SK-N-SH (cell line): ENCODE results near the gene IRF9. TPM values are rescaled to one million over a fixed set of nuclear protein-coding genes. Genes with fewer than 3 reads are reported as not detected.

Experiments
- CTCF ChIA-PET: fragments of 300-600, 350-600 bp; formaldehyde crosslinking; extraction: SDS; loops from one replicate; lab custom pipeline; 2021; lab: Yijun Ruan, JAX
- POLR2A ChIA-PET: fragments of 350-600 bp; sonication (Branson Sonifier 250); formaldehyde crosslinking; extraction: SDS; loops from one replicate; lab custom pipeline; 2020; ENCODE audit warnings: antibody characterized with exemption, inconsistent platforms; lab: Yijun Ruan, JAX
- DNase-seq: peaks from one replicate; pipeline ENCODE4 v3.0.0; 2012
- H2AFZ ChIP-seq: fragments of 200-600 bp; sonication (generic); 2 replicates; pipeline ENCODE4 v1.8.1; 2016; ENCODE audit warnings: antibody characterized with exemption, mild to moderate bottlenecking, low read depth
- H3F3A ChIP-seq: fragments of 200-600 bp; sonication (generic); replicated peaks from 2 replicates; pipeline ENCODE3; 2016; ENCODE audit warnings: antibody characterized with exemption, mild to moderate bottlenecking; ENCODE audit not compliant: insufficient read depth
- H3K27ac ChIP-seq, 2 experiments: fragments of 200-500 bp in 1 of 2; fragments of 200-600 bp in 1 of 2; sonication (Bioruptor generic) in 1 of 2; sonication (generic), shearing (Covaris generic) in 1 of 2; 2 replicates each; pipeline versions ENCODE4 v1.5.1 to v1.6.1; 2014 to 2016; ENCODE audit warnings: low read depth in 2 of 2, inconsistent platforms in 1 of 2, low read length in 1 of 2, mild to moderate bottlenecking in 1 of 2, mixed read lengths in 1 of 2
- H3K27me3 ChIP-seq: fragments of 200-600 bp; sonication (generic), shearing (Covaris generic); 2 replicates; pipeline ENCODE4 v1.6.1; 2016; ENCODE audit warnings: mixed run types; ENCODE audit not compliant: insufficient read depth
- H3K36me3 ChIP-seq, 2 experiments: fragments of 200-500 bp in 1 of 2; fragments of 200-600 bp in 1 of 2; sonication (Bioruptor generic) in 1 of 2; sonication (generic) in 1 of 2; replicated peaks in 1 of 2; 2 replicates each; pipeline versions ENCODE3 to v1.5.1; 2014 to 2016; ENCODE audit warnings: low read length in 1 of 2, mild to moderate bottlenecking in 1 of 2; ENCODE audit not compliant: insufficient read depth in 2 of 2, control insufficient read depth in 1 of 2
- H3K4me1 ChIP-seq, 2 experiments: fragments of 200-500 bp in 1 of 2; fragments of 200-600 bp in 1 of 2; sonication (Bioruptor generic) in 1 of 2; sonication (generic), shearing (Covaris generic) in 1 of 2; 2 replicates each; pipeline versions ENCODE4 v1.5.1 to v1.6.1; 2014 to 2016; ENCODE audit warnings: low read depth in 1 of 2, low read length in 1 of 2, mixed run types in 1 of 2; ENCODE audit not compliant: insufficient read depth in 2 of 2, control insufficient read depth in 1 of 2
- H3K4me2 ChIP-seq: fragments of 200-600 bp; sonication (generic), shearing (Covaris generic); 2 replicates; pipeline ENCODE4 v1.6.1; 2017; ENCODE audit warnings: mixed run types
- H3K4me3 ChIP-seq, 2 experiments: fragments of 200-500 bp in 1 of 2; fragments of 200-600 bp in 1 of 2; sonication (Bioruptor generic) in 1 of 2; sonication (generic), shearing (Covaris generic) in 1 of 2; 2 replicates each; pipeline versions ENCODE4 v1.5.1 to v1.8.1; 2014 to 2016; ENCODE audit warnings: low read depth in 2 of 2, inconsistent platforms in 1 of 2, low read length in 1 of 2, mild to moderate bottlenecking in 1 of 2, mixed read lengths in 1 of 2, moderate library complexity in 1 of 2
- H3K79me2 ChIP-seq: fragments of 200-600 bp; sonication (generic); 2 replicates; pipeline ENCODE4 v1.8.1; 2017; ENCODE audit warnings: mild to moderate bottlenecking; ENCODE audit not compliant: insufficient read depth
- H3K9ac ChIP-seq: fragments of 200-600 bp; sonication (generic); 2 replicates; pipeline ENCODE4 v1.6.1; 2017; ENCODE audit warnings: mixed run types
- H3K9me2 ChIP-seq: fragments of 200-600 bp; sonication (generic); 2 replicates; pipeline ENCODE4 v1.6.1; 2017; ENCODE audit warnings: mixed run types
- H3K9me3 ChIP-seq: fragments of 200-600 bp; sonication (generic); 2 replicates; pipeline ENCODE4 v1.6.1; 2017; ENCODE audit warnings: mixed run types, mild to moderate bottlenecking, moderate library complexity
- H4K20me1 ChIP-seq: fragments of 200-600 bp; sonication (generic); 2 replicates; pipeline ENCODE4 v1.6.1; 2017; ENCODE audit warnings: mild to moderate bottlenecking, mixed run types; ENCODE audit not compliant: insufficient read depth
- ELF1 ChIP-seq: IDR thresholded peaks from 2 replicates; pipeline ENCODE4 v1.4.0; 2012
- EP300 ChIP-seq, 2 experiments: IDR thresholded peaks; 2 replicates each; pipeline versions ENCODE4 v1.4.0 to v1.6.1; 2012; ENCODE audit warnings: borderline replicate concordance in 1 of 2, low read depth in 1 of 2, low read length in 1 of 2
- GATA2 ChIP-seq: sonication (generic); formaldehyde crosslinking; IDR thresholded peaks from 2 replicates; pipeline ENCODE4 v1.5.0; 2020; ENCODE audit warnings: mild to moderate bottlenecking, missing genetic modification reagents
- MXI1 ChIP-seq: IDR thresholded peaks from 2 replicates; pipeline ENCODE4 v1.6.1; 2012; ENCODE audit warnings: mild to moderate bottlenecking, low read depth, low read length, improper control_type of control experiment
- POLR2AphosphoS5 ChIP-seq: IDR thresholded peaks from 2 replicates; pipeline ENCODE4 v1.6.1; 2012; ENCODE audit warnings: low read depth, low read length
- RFX5 ChIP-seq: IDR thresholded peaks from 2 replicates; pipeline ENCODE4 v1.6.1; 2012; ENCODE audit warnings: mild to moderate bottlenecking, improper control_type of control experiment, low read length
- RXRA ChIP-seq: IDR thresholded peaks from 2 replicates; pipeline ENCODE4 v1.4.0; 2012; ENCODE audit warnings: low read depth, mild to moderate bottlenecking, borderline replicate concordance
- WGBS: methylation state at CpG from one replicate; pipeline ENCODE4 v1.1.6; 2017; ENCODE audit warnings: low lambda C conversion rate; 5-methylcytosine and 5-hydroxymethylcytosine counted together
- polyA plus RNA-seq, 3 experiments: library from polyadenylated mRNA; depleted of rRNA; stranded (reverse); fragments of >200 nt; gene quantifications; 2 replicates each; pipeline ENCODE4 v1.2.3, GENCODE V29; 2012
- TF ChIP-seq, protein P1 (sequence below): IDR thresholded peaks from 2 replicates; pipeline ENCODE4 v1.6.1; 2012; ENCODE audit warnings: mild to moderate bottlenecking, low read depth, low read length, moderate library complexity
- TF ChIP-seq, protein P2 (sequence below): IDR thresholded peaks from 2 replicates; pipeline ENCODE4; 2012

Gene IRF9
- polyA plus RNA-seq, 1 of the 3 experiments (the other 2 are of a cell fraction) = 37.6 TPM

- CTCF ChIA-PET = interaction anchor here (1.1 to 4.7 kb wide), 4 partner anchors 8 to 30 kb away, joined by 3 to 22 read pairs (median 5); partner anchors contain the start of genes IRF9 and RNF31
- no peaks in the 10 kb centered on the region for H3K9me3 ChIP-seq
- H3K9me2 ChIP-seq = no peaks in the 10 kb centered on the region
- H3K4me2 ChIP-seq = no peak overlapping the region
- peaks cover 21 to 33% of the 10 kb centered on the region in 2 experiments for H3K36me3 ChIP-seq
- peaks cover 18% of the 10 kb centered on the region for H3F3A ChIP-seq
- TF ChIP-seq GATA2 = no peak
- no peak for TF ChIP-seq EP300 (IDR thresholded peaks at IDR 0.05; ENCODE audit: borderline replicate concordance in 1 of 2, low read depth in 1 of 2, low read length in 1 of 2)
- no peak overlapping the region for H3K4me3 ChIP-seq
- H3K9ac ChIP-seq = no peak overlapping the region
- POLR2A ChIA-PET = interaction anchor here (1.1 to 1.8 kb wide), 3 partner anchors 8 to 32 kb away, joined by 3 to 5 read pairs (median 5); partner anchors contain the start of genes DCAF11, NRL and PSME2
- no peak overlapping the region for H2AFZ ChIP-seq
- DNase-seq = no peak
- no peaks in the 10 kb centered on the region for H3K27me3 ChIP-seq
- 91% methylated on average over 8 of the region's 13 CpGs for WGBS
- peaks cover 39% of the 10 kb centered on the region for H3K79me2 ChIP-seq
- H3K4me1 ChIP-seq = peaks cover 6 to 36% of the 10 kb centered on the region in 2 experiments; a peak in 3 of 4 replicates
- H3K27ac ChIP-seq = no peak overlapping the region
- H4K20me1 ChIP-seq = no peaks in the 10 kb centered on the region
Observed at GRCh38 chr14:24138396-24139271, 22.4 kb upstream of the IRF9 start.

DNA sequence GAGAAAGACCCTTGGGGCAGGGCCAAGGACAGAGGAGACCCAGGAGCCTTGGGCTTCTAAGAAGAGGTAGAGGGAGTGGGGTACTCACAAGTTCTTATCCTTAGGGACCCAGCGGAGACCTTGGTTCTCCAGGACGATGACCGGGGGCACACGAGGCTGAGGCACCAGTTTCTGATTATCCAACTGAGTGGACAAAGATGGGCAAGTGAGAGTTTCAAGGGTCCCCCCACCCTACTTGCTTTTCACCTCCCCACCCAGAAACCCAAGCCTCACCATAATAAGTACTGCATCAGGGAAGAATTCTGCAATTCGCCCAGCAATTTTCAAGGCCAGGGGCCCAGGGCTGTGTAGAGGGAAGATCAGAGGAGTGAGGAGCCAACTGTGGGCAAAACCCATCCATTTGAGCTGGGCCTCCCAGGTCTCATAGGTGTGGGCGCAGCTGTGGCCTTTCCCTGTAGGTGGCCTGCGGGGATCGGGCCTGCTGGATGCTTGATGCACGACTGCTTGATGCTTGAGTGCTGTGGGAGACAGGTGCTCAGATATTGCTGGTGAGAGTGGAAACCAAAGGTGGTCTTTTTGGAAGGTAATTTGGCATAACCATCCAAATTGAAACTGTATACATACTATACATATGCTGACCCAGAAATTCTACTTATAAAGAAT is 21.7 kb upstream of the IRF9 start:
- Histone ChIP-seq H4K20me1 (no peaks in the 10 kb centered on the region), H3K9me2 (no peaks in the 10 kb centered on the region), H3K27ac (peak overlapping the region in 1 of 2 experiments; percentile 29; a peak in 1 of 4 replicates), H3K9ac (no peak overlapping the region), H3K4me3 (peak overlapping the region; percentile 27 to 31; a peak in 2 of 4 replicates), H3F3A (peaks cover 18% of the 10 kb centered on the region), H3K4me2 (peak overlapping the region; percentile 97; the same call in 1 of the 2 replicates), H3K27me3 (no peaks in the 10 kb centered on the region), H3K4me1 (peaks cover 6 to 36% of the 10 kb centered on the region in 2 experiments; a peak in 3 of 4 replicates), H3K36me3 (peaks cover 27 to 40% of the 10 kb centered on the region in 2 experiments), H3K79me2 (peaks cover 43% of the 10 kb centered on the region), H2AFZ (no peak overlapping the region), H3K9me3 (no peaks in the 10 kb centered on the region)
- CTCF ChIA-PET = interaction anchor here (1.1 to 4.7 kb wide), 5 partner anchors 8 to 31 kb away, joined by 3 to 22 read pairs (median 5); partner anchors contain the start of genes IRF9 and RNF31
- no peak for TF ChIP-seq RFX5
- no peak for TF ChIP-seq MXI1
- TF ChIP-seq, protein P1, sequence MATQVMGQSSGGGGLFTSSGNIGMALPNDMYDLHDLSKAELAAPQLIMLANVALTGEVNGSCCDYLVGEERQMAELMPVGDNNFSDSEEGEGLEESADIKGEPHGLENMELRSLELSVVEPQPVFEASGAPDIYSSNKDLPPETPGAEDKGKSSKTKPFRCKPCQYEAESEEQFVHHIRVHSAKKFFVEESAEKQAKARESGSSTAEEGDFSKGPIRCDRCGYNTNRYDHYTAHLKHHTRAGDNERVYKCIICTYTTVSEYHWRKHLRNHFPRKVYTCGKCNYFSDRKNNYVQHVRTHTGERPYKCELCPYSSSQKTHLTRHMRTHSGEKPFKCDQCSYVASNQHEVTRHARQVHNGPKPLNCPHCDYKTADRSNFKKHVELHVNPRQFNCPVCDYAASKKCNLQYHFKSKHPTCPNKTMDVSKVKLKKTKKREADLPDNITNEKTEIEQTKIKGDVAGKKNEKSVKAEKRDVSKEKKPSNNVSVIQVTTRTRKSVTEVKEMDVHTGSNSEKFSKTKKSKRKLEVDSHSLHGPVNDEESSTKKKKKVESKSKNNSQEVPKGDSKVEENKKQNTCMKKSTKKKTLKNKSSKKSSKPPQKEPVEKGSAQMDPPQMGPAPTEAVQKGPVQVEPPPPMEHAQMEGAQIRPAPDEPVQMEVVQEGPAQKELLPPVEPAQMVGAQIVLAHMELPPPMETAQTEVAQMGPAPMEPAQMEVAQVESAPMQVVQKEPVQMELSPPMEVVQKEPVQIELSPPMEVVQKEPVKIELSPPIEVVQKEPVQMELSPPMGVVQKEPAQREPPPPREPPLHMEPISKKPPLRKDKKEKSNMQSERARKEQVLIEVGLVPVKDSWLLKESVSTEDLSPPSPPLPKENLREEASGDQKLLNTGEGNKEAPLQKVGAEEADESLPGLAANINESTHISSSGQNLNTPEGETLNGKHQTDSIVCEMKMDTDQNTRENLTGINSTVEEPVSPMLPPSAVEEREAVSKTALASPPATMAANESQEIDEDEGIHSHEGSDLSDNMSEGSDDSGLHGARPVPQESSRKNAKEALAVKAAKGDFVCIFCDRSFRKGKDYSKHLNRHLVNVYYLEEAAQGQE = no peak
- TF ChIP-seq RXRA = no peak
- TF ChIP-seq, protein P2, sequence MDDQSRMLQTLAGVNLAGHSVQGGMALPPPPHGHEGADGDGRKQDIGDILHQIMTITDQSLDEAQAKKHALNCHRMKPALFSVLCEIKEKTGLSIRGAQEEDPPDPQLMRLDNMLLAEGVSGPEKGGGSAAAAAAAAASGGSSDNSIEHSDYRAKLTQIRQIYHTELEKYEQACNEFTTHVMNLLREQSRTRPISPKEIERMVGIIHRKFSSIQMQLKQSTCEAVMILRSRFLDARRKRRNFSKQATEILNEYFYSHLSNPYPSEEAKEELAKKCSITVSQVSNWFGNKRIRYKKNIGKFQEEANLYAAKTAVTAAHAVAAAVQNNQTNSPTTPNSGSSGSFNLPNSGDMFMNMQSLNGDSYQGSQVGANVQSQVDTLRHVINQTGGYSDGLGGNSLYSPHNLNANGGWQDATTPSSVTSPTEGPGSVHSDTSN = no peak
- no peak for TF ChIP-seq ELF1
- TF ChIP-seq POLR2AphosphoS5 = no peak
- 87% methylated on average over 7 of the region's 9 CpGs for WGBS
- POLR2A ChIA-PET = interaction anchor here (1.1 to 1.8 kb wide), 3 partner anchors 7 to 33 kb away, joined by 3 to 5 read pairs (median 5); partner anchors contain the start of genes DCAF11, NRL and PSME2
- no peak for DNase-seq
